PC-3 (cell line): ENCODE results near the gene RER1. TPM values are rescaled to one million over a fixed set of nuclear protein-coding genes. Genes with fewer than 3 reads are reported as not detected.

Source experiments
- ATAC-seq: fragments of 200-7000 bp; cut with Tn5 transposase; 2 replicates; pipeline ENCODE4 v1.9.1; 2020; ENCODE audit warnings: mild to moderate bottlenecking, moderate library complexity
- BruUV-seq: library from RNA; stranded (reverse); fragments of 400-500 nt; replicated peaks from 2 replicates; lab custom pipeline; 2021; lab: Mats Ljungman, UMichigan
- CTCF ChIA-PET: fragments of 300-600 bp; sonication (Branson Sonifier 250); formaldehyde crosslinking; loops from one replicate; lab custom pipeline; 2022; ENCODE audit warnings: antibody characterized with exemption; lab: Charles Lee
- POLR2A ChIA-PET: fragments of 300-600 bp; sonication (Branson Sonifier 250); formaldehyde crosslinking; loops from one replicate; lab custom pipeline; 2022; ENCODE audit warnings: antibody characterized with exemption; ENCODE audit not compliant: unreplicated experiment; lab: Charles Lee
- DNase-seq: peaks from one replicate; pipeline ENCODE4 v3.0.0-alpha.2; 2015
- H2AFZ ChIP-seq: fragments of 300-600 bp; sonication (generic); 2 replicates; pipeline ENCODE4 v1.6.0; 2016; ENCODE audit warnings: antibody characterized with exemption, low read length
- H3F3A ChIP-seq: fragments of 300-600 bp; sonication (generic); one replicate; pipeline ENCODE4 v1.6.0; 2017; ENCODE audit warnings: antibody characterized with exemption, low read length, control low read depth, mild to moderate bottlenecking; ENCODE audit not compliant: unreplicated experiment
- H3K27ac ChIP-seq: fragments of 300-600 bp; sonication (generic); 2 replicates; pipeline ENCODE4 v1.5.1; 2016; ENCODE audit warnings: mild to moderate bottlenecking, low read length
- H3K27me3 ChIP-seq: fragments of 300-600 bp; sonication (generic); 2 replicates; pipeline ENCODE4 v1.6.1; 2016; ENCODE audit warnings: low read length, mixed read lengths
- H3K36me3 ChIP-seq: fragments of 300-600 bp; sonication (generic); 2 replicates; pipeline ENCODE4 v1.6.1; 2016; ENCODE audit warnings: low read depth, mixed run types, low read length, mixed read lengths
- H3K4me1 ChIP-seq: fragments of 300-600 bp; sonication (generic); 2 replicates; pipeline ENCODE4 v1.5.1; 2016; ENCODE audit warnings: low read length; ENCODE audit not compliant: insufficient read depth
- H3K4me2 ChIP-seq: fragments of 300-600 bp; sonication (generic); 2 replicates; pipeline ENCODE4 v1.6.0; 2016; ENCODE audit warnings: low read length
- H3K4me3 ChIP-seq: fragments of 300-600 bp; sonication (generic); 2 replicates; pipeline ENCODE4 v1.5.1; 2016; ENCODE audit warnings: mild to moderate bottlenecking, low read length, mixed read lengths
- H3K79me2 ChIP-seq: fragments of 300-600 bp; sonication (generic); 2 replicates; pipeline ENCODE4 v1.6.1; 2017; ENCODE audit warnings: low read length, mixed read lengths
- H3K9ac ChIP-seq: fragments of 300-600 bp; sonication (generic); 2 replicates; pipeline ENCODE4 v1.6.0; 2016; ENCODE audit warnings: mild to moderate bottlenecking, low read length
- H3K9me2 ChIP-seq: fragments of 300-600 bp; sonication (generic); replicated peaks from 2 replicates; pipeline ENCODE4 v1.6.1; 2016; ENCODE audit warnings: mixed run types, low read length, mixed read lengths
- H3K9me3 ChIP-seq: fragments of 300-600 bp; sonication (generic); 2 replicates; pipeline ENCODE4 v1.6.1; 2016; ENCODE audit warnings: low read length, mixed read lengths
- H4K20me1 ChIP-seq: fragments of 300-600 bp; sonication (generic); 2 replicates; pipeline ENCODE4 v1.6.1; 2016; ENCODE audit warnings: low read length, mixed read lengths
- EZH2 ChIP-seq: fragments of 300-600 bp; sonication (generic); IDR thresholded peaks from one replicate; pipeline ENCODE4 v1.6.1; 2017; ENCODE audit warnings: antibody characterized with exemption, mild to moderate bottlenecking, low read length; ENCODE audit not compliant: unreplicated experiment
- EZH2phosphoT487 ChIP-seq: fragments of 300-600 bp; sonication (generic); IDR thresholded peaks from 2 replicates; pipeline ENCODE4 v1.6.1; 2018; ENCODE audit warnings: mild to moderate bottlenecking, antibody characterized with exemption, low read length, borderline replicate concordance
- intact Hi-C: fragments of 100-400 bp; cut with micrococcal nuclease; formaldehyde crosslinking; loops from 2 replicates; pipeline ENCODE4 v1.9.0; 2023
- total RNA-seq: library from RNA; depleted of rRNA; stranded (reverse); fragments of >200 nt; gene quantifications from 2 replicates; pipeline ENCODE4 v1.2.3, GENCODE V29; 2014
- TF ChIP-seq, protein P1 (sequence below): fragments of 300-600 bp; sonication (generic); conservative IDR thresholded peaks from 2 replicates; pipeline ENCODE4 v1.5.1; 2017; ENCODE audit warnings: antibody characterized with exemption, low read depth, mild to moderate bottlenecking, low read length

The RER1 gene
- total RNA-seq, 1 experiment from 2014 or later = 160 TPM

- Histone ChIP-seq H3K9ac (no peak overlapping the region), H4K20me1 (no peaks in the 10 kb centered on the region), H3K4me2 (no peak overlapping the region), H3K27me3 (peaks cover 12% of the 10 kb centered on the region), H3K27ac (no peak overlapping the region), H3K9me2 (no peaks in the 10 kb centered on the region), H3F3A (no peaks in the 10 kb centered on the region), H3K4me3 (no peak overlapping the region), H3K4me1 (no peaks in the 10 kb centered on the region), H2AFZ (no peak overlapping the region), H3K9me3 (no peaks in the 10 kb centered on the region), H3K36me3 (no peaks in the 10 kb centered on the region), H3K79me2 (no peaks in the 10 kb centered on the region)
- intact Hi-C loops = no loop called here
- BruUV-seq = no TSS peak
- ATAC-seq (no peak), DNase-seq (no peak)
- ChIA-PET POLR2A (no interaction called here), CTCF (no interaction called here)
- TF ChIP-seq EZH2phosphoT487 (no peak), EZH2 (no peak)
- TF ChIP-seq, protein P1, sequence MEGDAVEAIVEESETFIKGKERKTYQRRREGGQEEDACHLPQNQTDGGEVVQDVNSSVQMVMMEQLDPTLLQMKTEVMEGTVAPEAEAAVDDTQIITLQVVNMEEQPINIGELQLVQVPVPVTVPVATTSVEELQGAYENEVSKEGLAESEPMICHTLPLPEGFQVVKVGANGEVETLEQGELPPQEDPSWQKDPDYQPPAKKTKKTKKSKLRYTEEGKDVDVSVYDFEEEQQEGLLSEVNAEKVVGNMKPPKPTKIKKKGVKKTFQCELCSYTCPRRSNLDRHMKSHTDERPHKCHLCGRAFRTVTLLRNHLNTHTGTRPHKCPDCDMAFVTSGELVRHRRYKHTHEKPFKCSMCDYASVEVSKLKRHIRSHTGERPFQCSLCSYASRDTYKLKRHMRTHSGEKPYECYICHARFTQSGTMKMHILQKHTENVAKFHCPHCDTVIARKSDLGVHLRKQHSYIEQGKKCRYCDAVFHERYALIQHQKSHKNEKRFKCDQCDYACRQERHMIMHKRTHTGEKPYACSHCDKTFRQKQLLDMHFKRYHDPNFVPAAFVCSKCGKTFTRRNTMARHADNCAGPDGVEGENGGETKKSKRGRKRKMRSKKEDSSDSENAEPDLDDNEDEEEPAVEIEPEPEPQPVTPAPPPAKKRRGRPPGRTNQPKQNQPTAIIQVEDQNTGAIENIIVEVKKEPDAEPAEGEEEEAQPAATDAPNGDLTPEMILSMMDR = no peak
These were observed 36.8 kb downstream of the RER1 start for GRCh38 chr1:2428490-2428889.

DNA sequence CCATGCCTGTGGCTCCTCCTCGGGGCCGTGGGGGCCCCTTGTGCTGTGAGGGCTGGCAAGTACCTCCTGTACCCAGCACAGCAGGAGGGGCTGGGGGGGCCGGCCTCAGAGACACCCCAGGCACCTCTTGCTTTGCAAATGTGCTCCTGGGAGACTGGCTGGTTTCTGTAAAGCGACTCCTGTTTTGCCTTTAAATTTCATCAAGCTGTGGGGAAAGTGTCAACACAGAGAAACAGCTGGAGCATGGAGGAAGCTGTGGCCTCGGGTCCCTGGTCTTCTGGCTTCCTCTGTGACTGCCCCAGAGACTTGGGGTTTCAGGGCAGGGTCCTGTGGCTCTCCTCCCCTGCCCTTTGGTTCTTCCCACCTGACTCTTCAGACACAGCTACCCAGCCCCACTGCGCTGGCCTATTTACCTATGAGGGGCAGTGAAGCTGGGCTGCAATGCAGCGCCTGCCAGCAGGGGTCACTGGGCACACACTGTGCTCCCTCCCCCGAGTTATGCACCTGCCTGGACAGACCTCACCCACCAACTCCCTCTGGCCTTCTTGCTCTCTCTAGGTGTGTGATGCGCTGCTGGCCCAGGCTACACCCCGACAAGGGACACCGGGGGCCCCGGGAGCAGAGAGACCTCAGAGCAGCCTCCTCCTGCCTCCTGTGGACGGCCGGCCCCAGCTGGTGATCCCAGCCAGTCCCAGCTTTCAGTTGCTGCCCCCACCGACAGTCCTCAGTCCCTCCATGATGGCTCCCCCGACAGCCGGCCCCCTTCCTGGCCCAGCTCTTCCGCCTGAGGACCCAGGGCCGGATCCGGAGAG lies 38.3 kb downstream of the RER1 start:
- POLR2A ChIA-PET = no interaction called here
- Histone ChIP-seq H3F3A (no peaks in the 10 kb centered on the region), H4K20me1 (no peaks in the 10 kb centered on the region), H3K9me3 (no peaks in the 10 kb centered on the region), H3K4me3 (no peak overlapping the region), H3K9ac (no peak overlapping the region), H3K9me2 (no peaks in the 10 kb centered on the region), H2AFZ (no peak overlapping the region), H3K27me3 (peaks cover 19% of the 10 kb centered on the region), H3K27ac (no peak overlapping the region), H3K4me2 (no peak overlapping the region), H3K4me1 (no peaks in the 10 kb centered on the region), H3K79me2 (no peaks in the 10 kb centered on the region), H3K36me3 (no peaks in the 10 kb centered on the region)
- no peak for TF ChIP-seq EZH2phosphoT487
- TF ChIP-seq, protein P1 = peak; percentile 93
- intact Hi-C loops = no loop called here
- CTCF ChIA-PET = no interaction called here
- DNase-seq = peak; percentile 67
- BruUV-seq = no TSS peak
- peak; percentile 39 for ATAC-seq

DNA sequence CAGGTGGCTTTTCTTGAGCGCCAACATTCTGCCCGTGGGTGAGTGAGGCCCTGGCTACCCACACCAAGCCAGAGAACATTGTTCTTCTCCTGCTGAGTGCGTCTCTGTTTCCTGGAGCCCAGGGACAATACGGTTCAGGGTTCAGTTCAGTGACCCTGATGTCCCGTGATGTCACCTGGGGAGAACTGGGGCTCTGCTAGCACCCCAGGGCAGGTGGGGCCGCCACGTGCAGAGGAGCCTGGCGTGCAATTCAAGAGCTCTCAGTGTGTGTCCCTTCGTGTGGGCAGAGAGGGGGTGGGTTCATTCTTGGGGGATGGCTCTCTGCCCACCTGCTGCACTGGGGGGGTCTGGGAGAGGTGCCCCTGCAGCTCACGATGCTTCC lies 38.9 kb downstream of the RER1 start:
- POLR2A ChIA-PET = no interaction called here
- Histone ChIP-seq H3K4me1 (no peaks in the 10 kb centered on the region), H3K27me3 (peaks cover 19% of the 10 kb centered on the region), H3K4me3 (no peak overlapping the region), H3K79me2 (no peaks in the 10 kb centered on the region), H3K9me3 (no peaks in the 10 kb centered on the region), H3K9me2 (no peaks in the 10 kb centered on the region), H4K20me1 (no peaks in the 10 kb centered on the region), H3K27ac (no peak overlapping the region), H3K9ac (no peak overlapping the region), H3K36me3 (no peaks in the 10 kb centered on the region), H2AFZ (no peak overlapping the region), H3F3A (no peaks in the 10 kb centered on the region), H3K4me2 (no peak overlapping the region)
- TF ChIP-seq EZH2 (no peak), EZH2phosphoT487 (no peak)
- TF ChIP-seq, protein P1 = no peak
- CTCF ChIA-PET = interaction anchor here (0.6 kb wide), 1 partner anchor 39 kb away, joined by 3 read pairs; the partner anchor contains the start of genes MORN1 and RER1
- intact Hi-C loops = no loop called here
- ATAC-seq (no peak), DNase-seq (no peak)
- BruUV-seq = no TSS peak
